Body of pancreas (tissue), 4 donors: ENCODE data around the gene ATP8B4. TPM values are rescaled to one million over a fixed set of nuclear protein-coding genes. Genes with fewer than 3 reads are reported as not detected.

Experiments used
- ATAC-seq: fragments of 150-250 bp; one replicate; pipeline ENCODE4 v1.9.1; 2016
- DNase-seq, 4 donors: peaks; one replicate each; pipeline ENCODE4 v3.0.0-alpha.2; 2019
- H3K27ac ChIP-seq, 4 donors: fragments of 200-600 bp; sonication (generic); 1 replicate in 3 of 4; 2 replicates in 1 of 4; pipeline versions ENCODE4 v1.5.1 to v1.6.1; 2016 to 2019; ENCODE audit warnings: mild to moderate bottlenecking in 1 of 4, mixed read lengths in 1 of 4, moderate library complexity in 1 of 4
- H3K27me3 ChIP-seq, 2 donors: fragments of 200-600 bp; sonication (generic); one replicate each; pipeline ENCODE4 v1.6.0; 2016; ENCODE audit warnings: mild to moderate bottlenecking in 1 of 2
- H3K36me3 ChIP-seq, 2 donors: fragments of 200-600 bp; sonication (generic); replicated peaks in 1 of 2; 2 replicates each; pipeline ENCODE4 v1.5.1; 2016; ENCODE audit warnings: low read depth in 2 of 2; ENCODE audit not compliant: insufficient read depth in 1 of 2
- H3K4me1 ChIP-seq: fragments of 200-600 bp; sonication (generic); one replicate; pipeline ENCODE4 v1.6.0; 2016
- H3K4me3 ChIP-seq, 2 donors: fragments of 200-600 bp; sonication (generic); 1 replicate in 1 of 2; 2 replicates in 1 of 2; pipeline ENCODE4 v1.5.1; 2016 to 2019
- H3K9me3 ChIP-seq, 3 donors: fragments of 200-600 bp; sonication (generic); 1 replicate in 2 of 3; 2 replicates in 1 of 3; pipeline ENCODE4 v1.5.1; 2016
- POLR2A ChIP-seq, 3 donors: fragments of 450-650 bp; IDR thresholded peaks; one replicate each; pipeline ENCODE4 v1.6.1; 2016; ENCODE audit warnings: antibody characterized with exemption in 3 of 3, mild to moderate bottlenecking in 2 of 3
- WGBS, 2 donors: methylation state at CpG; one replicate each; pipeline ENCODE4 v1.1.5; 2017; 5-methylcytosine and 5-hydroxymethylcytosine counted together
- intact Hi-C: fragments of 100-400 bp; cut with DNase I; formaldehyde crosslinking; loops from one replicate; pipeline ENCODE4 v1.15.1; 2023
- total RNA-seq, 2 donors: library from RNA; depleted of rRNA; stranded (reverse); fragments of >200 nt; gene quantifications; one replicate each; pipeline ENCODE4 v1.1.0, GENCODE V29; 2016
- TF ChIP-seq, protein P1 (sequence below), 7 experiments: fragments of 450-650 bp in 4 of 7; fragments of 200-600 bp in 3 of 7; sonication (generic) in 3 of 7; IDR thresholded peaks; one replicate each; pipeline ENCODE4 v1.5.1; 2016 to 2019; ENCODE audit warnings: antibody characterized with exemption in 7 of 7

ATP8B4 gene
- total RNA-seq, 2 donors from 2014 or later = 3.1 to 6.6 TPM

GRCh38 chr15:50063226-50063625, 55.8 kb downstream of the ATP8B4 start:
- Histone ChIP-seq H3K27ac (no peak overlapping the region), H3K27me3 (no peaks in the 10 kb centered on the region), H3K4me3 (no peak overlapping the region), H3K9me3 (no peaks in the 10 kb centered on the region), H3K4me1 (no peaks in the 10 kb centered on the region), H3K36me3 (no peaks in the 10 kb centered on the region)
- ATAC-seq = no peak
- WGBS, 2 donors = 33 to 51% methylated on average over 2 of the region's 2 CpGs
- DNase-seq = no peak
- intact Hi-C loops = no loop called here
- TF ChIP-seq POLR2A (IDR thresholded peaks at IDR 0.05) = no peak
- TF ChIP-seq, protein P1, sequence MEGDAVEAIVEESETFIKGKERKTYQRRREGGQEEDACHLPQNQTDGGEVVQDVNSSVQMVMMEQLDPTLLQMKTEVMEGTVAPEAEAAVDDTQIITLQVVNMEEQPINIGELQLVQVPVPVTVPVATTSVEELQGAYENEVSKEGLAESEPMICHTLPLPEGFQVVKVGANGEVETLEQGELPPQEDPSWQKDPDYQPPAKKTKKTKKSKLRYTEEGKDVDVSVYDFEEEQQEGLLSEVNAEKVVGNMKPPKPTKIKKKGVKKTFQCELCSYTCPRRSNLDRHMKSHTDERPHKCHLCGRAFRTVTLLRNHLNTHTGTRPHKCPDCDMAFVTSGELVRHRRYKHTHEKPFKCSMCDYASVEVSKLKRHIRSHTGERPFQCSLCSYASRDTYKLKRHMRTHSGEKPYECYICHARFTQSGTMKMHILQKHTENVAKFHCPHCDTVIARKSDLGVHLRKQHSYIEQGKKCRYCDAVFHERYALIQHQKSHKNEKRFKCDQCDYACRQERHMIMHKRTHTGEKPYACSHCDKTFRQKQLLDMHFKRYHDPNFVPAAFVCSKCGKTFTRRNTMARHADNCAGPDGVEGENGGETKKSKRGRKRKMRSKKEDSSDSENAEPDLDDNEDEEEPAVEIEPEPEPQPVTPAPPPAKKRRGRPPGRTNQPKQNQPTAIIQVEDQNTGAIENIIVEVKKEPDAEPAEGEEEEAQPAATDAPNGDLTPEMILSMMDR (IDR thresholded peaks at IDR 0.05) = no peak

DNA sequence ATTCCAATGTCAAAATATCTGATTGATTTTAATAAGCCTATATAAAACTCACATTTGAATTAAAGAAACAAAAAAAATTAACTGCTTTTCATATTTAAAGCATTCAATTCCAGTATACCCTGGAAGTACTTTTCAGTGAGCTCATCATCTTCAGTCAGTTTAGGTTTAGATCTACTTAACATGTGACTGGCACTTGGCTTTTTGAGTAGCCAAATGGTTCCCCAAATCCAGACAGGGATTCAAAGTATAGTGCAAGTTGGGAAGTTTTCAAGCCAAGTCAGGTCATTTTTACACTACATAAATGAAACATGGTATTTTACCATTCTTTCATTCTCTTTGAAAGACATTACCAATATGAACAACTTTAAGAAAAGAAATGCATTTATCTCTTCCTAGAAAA, 57.5 kb downstream of the ATP8B4 start:
- no peaks in the 10 kb centered on the region for H3K36me3 ChIP-seq
- ATAC-seq = no peak
- H3K4me1 ChIP-seq = no peaks in the 10 kb centered on the region
- intact Hi-C loops = no loop called here
- no peaks in the 10 kb centered on the region for H3K9me3 ChIP-seq
- TF ChIP-seq POLR2A (IDR thresholded peaks at IDR 0.05) = no peak
- TF ChIP-seq, protein P1 (IDR thresholded peaks at IDR 0.05) = no peak
- no peak overlapping the region for H3K4me3 ChIP-seq
- H3K27me3 ChIP-seq = no peaks in the 10 kb centered on the region
- no peak overlapping the region for H3K27ac ChIP-seq
- no peak for DNase-seq

DNA sequence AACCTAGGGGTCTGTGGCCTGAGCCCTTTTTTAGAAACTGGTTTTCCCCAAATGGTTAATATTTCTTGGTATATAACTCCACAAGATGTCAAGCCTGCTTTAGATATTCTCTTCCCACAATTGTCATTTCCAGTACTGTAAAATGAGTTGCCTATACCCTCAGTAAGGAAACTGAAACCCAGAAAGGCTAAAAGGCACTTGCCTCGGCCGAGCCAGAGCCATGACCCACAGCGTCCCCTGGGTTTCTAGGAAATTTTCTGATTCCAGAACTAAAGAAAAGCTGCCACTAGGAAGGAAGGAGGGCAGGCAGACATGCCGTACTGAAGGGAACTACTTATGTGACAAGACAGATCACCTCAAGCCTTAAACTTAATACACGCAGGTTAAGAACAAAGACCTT, 59.1 kb downstream of the ATP8B4 start:
- H3K27me3 ChIP-seq = no peaks in the 10 kb centered on the region
- no peak for ATAC-seq
- WGBS, 2 donors = 45 to 64% methylated on average over 5 of the region's 5 CpGs

DNA sequence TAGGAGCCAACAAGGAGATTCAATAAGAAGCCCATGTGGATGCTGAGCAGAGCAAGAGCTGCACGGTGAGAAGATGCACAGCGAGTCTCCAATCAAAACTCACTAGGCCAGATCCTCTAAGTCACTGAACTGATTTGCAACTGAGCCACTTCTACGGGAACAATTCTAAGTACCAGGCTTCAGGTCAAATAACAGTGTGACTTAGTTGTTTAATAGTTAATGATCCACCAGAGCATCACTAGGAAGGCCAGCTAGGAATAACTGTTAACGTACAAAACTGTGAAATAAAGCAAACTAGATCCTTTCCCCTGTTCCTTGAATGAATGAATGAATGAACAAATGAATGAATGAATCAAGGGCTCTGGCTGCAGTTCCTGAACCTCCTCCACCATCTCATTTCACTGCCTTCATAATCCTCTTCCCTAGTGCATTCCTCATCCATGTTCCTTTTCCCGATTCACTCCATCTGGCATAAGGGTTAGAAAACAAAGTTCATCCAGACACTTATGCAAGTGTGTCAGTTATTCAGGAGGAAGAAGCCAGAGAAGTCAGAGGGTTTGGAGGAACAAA, 59.7 kb downstream of the ATP8B4 start:
- Histone ChIP-seq H3K9me3 (no peaks in the 10 kb centered on the region), H3K36me3 (no peaks in the 10 kb centered on the region), H3K27me3 (no peaks in the 10 kb centered on the region), H3K4me3 (no peak overlapping the region), H3K4me1 (no peaks in the 10 kb centered on the region), H3K27ac (no peak overlapping the region)
- no peak for TF ChIP-seq POLR2A (IDR thresholded peaks at IDR 0.05)
- TF ChIP-seq, protein P1 (IDR thresholded peaks at IDR 0.05) = no peak
- DNase-seq (no peak), ATAC-seq (no peak)
- 78 to 79% methylated on average over 5 of the region's 5 CpGs for WGBS, 2 donors
- intact Hi-C loops = no loop called here

More for the DNA sequence above, 59.1 kb downstream of the ATP8B4 start:
- Histone ChIP-seq H3K36me3 (no peaks in the 10 kb centered on the region), H3K9me3 (no peaks in the 10 kb centered on the region), H3K27ac (no peak overlapping the region), H3K4me1 (no peaks in the 10 kb centered on the region), H3K4me3 (no peak overlapping the region)
- no peak for TF ChIP-seq POLR2A (IDR thresholded peaks at IDR 0.05)
- TF ChIP-seq, protein P1 (IDR thresholded peaks at IDR 0.05) = no peak
- intact Hi-C loops = no loop called here
- no peak for DNase-seq

DNA sequence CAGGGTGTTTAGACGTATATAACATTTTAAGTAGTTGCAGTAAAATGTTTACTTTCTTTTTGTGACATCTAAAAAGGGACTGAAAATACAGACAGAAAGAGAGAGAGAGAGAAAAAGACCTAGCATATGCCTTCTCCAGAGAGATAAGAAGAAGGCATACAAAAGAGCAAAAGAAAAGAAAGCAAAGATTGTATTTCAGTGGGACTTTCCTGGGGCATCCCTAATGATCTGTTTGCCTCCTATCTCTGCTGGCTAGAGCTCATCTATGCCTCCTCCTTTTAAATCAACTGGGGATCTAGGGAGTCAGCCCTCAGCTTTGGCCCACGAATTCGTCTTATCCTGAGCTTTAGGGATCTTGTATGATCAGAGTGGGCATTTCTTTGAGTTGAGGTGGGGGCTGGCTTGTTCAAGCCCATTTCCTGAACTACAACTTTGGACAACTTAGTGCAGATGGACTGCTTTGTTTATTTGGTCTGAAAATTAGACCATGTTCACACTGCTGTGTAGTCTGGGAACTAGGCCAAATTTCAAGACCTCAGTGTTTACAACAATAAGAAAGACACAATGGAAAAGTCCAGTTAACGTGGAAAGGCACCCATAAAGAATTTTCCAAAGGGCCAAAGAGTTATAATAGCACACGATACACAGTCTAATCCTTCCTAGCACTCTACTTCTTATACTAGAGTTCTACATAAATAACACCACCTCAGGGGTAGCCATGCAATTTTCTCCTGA, 61.0 kb downstream of the ATP8B4 start:
- no peak for ATAC-seq

More for the DNA sequence above, 61.0 kb downstream of the ATP8B4 start:
- Histone ChIP-seq H3K4me1 (no peaks in the 10 kb centered on the region), H3K27ac (no peak overlapping the region), H3K4me3 (no peak overlapping the region), H3K36me3 (no peaks in the 10 kb centered on the region), H3K27me3 (no peaks in the 10 kb centered on the region), H3K9me3 (no peaks in the 10 kb centered on the region)
- no peak for TF ChIP-seq POLR2A (IDR thresholded peaks at IDR 0.05)
- TF ChIP-seq, protein P1 (IDR thresholded peaks at IDR 0.05) = no peak
- intact Hi-C loops = no loop called here
- 53 to 55% methylated on average over 5 of the region's 5 CpGs for WGBS, 2 donors
- DNase-seq = no peak
